ENCODE results near the gene SCG5.
"Not testable (repeated sequence)": the region's sequence is repeated elsewhere in the genome, so short reads cannot be mapped to it uniquely, and the experiment has no call there.

The SCG5 gene

GRCh38 chr15:32641517-32642059 lies at the start of gene SCG5:
SCG5 (plus strand) TSS chr15:32641710; CDS start chr15:32643593, 1,883 bp downstream.
- no peak for DNase-seq

GRCh38 chr15:32593151-32593550 lies 48.4 kb upstream of the SCG5 start, which contains the start of gene GOLGA8N:
GOLGA8N (plus strand) TSS chr15:32593456.
- DNase-seq, result not testable (repeated sequence)

DNA sequence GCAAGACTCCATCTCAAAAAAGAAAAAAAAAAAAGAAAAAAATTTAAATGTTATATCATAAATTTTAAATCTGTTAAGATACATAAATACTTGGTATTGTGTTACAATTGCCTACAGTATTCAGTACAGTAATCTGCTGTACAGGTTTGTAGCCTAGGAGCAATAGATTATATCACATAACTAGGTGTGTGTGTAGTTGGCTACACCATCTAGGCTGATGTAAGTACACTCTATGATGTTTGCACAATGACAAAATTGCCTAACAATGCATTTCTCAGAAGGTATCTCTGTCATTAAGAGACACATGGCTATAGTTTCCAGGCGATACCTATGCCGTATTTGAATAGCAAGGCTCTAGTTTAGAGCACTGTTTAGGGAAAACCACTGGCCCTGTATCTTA lies 32.0 kb upstream of the SCG5 start:
- DNase-seq, result not testable (repeated sequence)

- DNase-seq, result not testable (repeated sequence)
Measured at GRCh38 chr15:32610719-32611118, 30.8 kb upstream of the SCG5 start.

- DNase-seq, result not testable (repeated sequence)
Measured at GRCh38 chr15:32614712-32615050, 26.8 kb upstream of the SCG5 start.

- DNase-seq, result not testable (repeated sequence)
Measured at GRCh38 chr15:32615051-32615870, 26.2 kb upstream of the SCG5 start, which contains the start of gene ARHGAP11A. ARHGAP11A (plus strand) TSS chr15:32615504; CDS start chr15:32616212, 708 bp downstream.

- not testable (repeated sequence) for DNase-seq
Measured at GRCh38 chr15:32615871-32616426, 25.6 kb upstream of the SCG5 start.

DNA sequence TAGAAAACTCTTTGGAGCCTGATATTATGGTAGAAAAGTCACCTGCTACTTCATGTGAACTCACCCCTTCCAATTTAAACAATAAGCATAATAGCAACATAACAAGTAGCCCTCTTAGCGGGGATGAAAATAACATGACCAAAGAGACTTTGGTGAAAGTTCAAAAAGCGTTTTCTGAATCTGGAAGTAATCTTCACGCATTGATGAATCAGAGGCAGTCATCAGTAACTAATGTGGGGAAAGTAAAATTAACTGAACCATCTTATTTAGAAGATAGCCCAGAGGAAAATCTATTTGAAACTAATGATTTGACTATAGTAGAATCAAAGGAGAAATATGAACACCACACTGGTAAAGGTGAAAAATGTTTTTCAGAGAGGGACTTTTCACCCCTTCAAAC lies 5.1 kb upstream of the SCG5 start:
- DNase-seq, result no peak

DNA sequence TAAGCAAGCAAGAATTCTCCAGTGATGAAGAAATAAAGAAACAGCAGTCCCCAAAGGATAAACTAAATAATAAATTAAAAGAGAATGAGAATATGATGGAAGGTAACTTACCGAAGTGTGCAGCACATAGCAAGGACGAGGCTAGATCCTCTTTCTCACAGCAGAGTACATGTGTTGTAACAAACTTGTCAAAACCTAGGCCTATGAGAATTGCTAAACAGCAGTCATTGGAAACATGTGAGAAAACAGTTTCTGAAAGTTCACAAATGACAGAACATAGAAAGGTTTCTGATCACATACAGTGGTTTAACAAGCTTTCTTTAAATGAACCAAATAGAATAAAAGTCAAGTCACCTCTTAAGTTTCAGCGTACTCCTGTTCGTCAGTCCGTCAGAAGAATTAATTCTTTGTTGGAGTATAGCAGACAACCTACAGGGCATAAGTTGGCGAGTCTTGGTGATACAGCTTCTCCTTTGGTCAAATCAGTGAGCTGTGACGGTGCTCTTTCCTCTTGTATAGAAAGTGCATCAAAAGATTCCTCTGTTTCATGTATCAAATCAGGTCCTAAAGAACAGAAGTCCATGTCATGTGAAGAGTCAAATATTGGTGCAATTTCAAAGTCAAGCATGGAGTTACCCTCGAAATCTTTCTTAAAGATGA lies 4.5 kb upstream of the SCG5 start:
- no peak for DNase-seq

DNA sequence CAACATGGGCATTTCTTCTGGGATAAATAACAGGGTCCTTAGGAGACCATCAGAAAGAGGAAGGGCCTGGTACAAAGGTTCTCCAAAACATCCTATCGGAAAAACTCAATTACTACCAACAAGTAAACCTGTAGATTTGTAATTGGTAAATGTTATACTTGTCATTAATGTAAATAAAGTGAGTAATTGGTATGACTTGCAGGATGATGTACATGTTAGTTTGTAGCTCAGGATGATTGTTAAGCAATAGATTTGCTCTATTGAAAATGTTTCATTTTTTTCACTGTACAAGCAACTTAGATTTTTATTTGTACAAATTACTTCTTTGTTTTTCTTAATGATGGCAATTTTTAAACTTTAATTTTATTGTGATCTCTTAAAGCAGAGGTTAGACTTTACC lies 3.8 kb upstream of the SCG5 start:
- DNase-seq, result no peak

DNA sequence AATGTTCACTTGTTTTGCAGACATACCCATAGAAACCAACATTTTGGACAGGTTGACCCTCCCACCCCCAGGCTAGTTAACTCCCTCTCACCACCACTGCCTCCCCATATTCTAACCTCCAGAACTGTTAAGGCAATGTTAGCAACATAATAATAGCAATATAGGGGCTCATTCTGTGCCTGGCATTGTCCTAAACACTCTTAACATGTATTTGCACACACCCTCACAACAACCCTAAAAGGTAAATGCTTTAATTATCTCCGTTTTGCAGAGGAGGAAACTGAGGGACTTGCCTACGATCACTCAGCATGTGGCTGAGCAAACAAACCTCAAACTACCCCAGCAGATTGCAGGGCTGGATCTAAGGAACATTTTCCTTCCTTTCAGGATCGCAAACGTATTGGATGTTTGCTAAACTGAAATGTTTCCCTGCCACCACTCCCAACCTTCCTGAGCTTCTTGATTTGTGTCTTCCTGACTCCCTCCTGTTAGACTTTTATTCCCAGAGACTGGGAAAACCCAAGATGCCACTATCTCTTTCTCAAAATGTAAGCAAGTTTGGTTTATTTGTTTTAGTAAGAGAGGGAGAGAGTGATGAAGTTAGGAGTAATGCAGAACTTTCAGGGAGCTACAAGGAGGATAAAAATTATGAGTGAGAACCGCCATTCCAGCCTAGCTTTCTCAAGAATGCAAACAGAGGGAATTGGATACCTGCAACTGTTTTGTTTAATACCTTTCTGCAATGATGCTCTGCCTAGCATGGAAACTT lies 1.3 kb downstream of the SCG5 start:
- no peak for DNase-seq

DNA sequence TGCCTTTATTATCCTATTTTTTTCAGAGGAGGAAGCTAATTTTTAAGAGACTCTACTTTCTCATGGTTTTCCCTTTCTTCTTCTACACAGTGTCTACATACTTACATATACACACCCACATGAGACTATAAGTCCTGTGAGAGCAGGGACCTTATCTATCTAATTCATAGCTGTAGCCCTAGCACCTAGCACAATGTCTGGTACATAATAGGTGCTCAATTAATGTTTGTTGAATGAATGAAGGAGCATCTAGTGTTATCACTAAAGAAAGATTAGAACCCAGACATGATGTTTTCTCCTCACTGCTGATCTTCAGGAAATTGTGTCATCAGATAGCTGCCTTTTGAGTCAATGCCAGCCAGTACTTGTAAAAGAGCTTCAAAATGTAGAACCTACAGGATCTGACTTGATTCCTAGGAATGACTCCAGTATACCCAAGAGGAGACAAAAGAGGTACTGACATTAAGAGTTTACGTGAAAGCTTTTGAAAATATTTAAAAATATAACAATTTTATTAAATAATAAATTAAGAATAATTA lies 2.5 kb downstream of the SCG5 start:
- DNase-seq, result no peak

- no peak for DNase-seq
Measured at GRCh38 chr15:32646291-32646690, 4.8 kb downstream of the SCG5 start.

- no peak for DNase-seq
Measured at GRCh38 chr15:32649342-32649741, 7.8 kb downstream of the SCG5 start.

DNA sequence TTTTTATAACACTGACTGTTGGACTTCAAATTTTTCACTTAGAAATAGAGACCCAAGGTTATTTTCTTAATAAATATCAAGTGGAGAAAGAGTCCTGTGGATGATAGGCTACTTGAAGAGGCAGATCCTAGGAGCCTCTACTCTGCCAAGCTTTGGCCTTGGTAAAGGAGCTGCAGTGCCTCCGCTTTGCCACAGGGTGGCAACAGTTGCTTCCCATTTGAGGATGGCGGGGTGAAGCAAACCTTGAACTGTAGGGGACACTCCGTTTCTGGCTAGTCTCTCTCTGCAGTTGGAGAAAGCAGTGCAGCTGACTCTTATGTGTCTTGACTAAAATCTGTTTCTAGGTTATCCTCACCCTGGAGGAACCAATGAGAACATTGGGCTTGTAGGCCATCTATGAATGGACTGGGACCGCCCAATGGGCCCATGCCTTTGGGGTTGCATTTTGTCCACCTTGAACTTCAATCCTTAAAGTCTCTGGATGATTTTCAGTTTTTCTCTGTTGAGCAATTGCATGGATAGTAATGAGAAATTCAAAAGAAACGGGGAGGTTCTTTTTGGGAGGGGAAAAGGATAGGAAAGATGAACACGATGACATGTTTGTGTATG lies 9.8 kb downstream of the SCG5 start:
- no peak for DNase-seq

GRCh38 chr15:32652178-32652577 lies 10.7 kb downstream of the SCG5 start:
- DNase-seq, result no peak

GRCh38 chr15:32656091-32656490 lies 14.6 kb downstream of the SCG5 start:
- DNase-seq, result no peak

DNA sequence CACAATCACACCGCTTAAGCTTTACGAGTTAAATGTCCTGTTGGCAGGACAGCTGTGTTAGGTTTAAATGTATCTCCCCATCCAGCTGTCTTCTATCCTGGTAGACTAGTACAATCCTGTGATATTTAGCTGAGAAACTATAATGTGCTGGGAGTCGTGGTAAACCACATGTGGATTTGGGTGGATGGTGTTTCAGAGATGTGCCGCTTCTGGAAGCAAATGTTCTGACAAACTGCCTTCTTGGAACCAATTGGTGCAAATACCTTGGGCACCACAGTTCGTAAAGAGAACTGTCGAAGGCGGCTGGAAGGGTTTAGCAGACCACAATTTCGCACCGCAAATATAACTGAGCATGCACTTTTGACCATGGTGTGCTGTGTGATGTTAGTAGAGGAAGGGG lies 15.0 kb downstream of the SCG5 start:
- no peak for DNase-seq

- no peak for DNase-seq
Measured at GRCh38 chr15:32657198-32657883, 15.8 kb downstream of the SCG5 start.

GRCh38 chr15:32657941-32658340 lies 16.4 kb downstream of the SCG5 start:
- DNase-seq, result no peak

- DNase-seq, result no peak
Measured at GRCh38 chr15:32659340-32660155, 18.0 kb downstream of the SCG5 start.

Data from NK-92 treated with Interleukin-12 subunit alpha and Interleukin-12 subunit beta, amount 100 ng/mL, for 24 hours (cell line).